ENCODE results near the gene TCP11L1. TPM values are rescaled to one million over a fixed set of nuclear protein-coding genes. Genes with fewer than 3 reads are reported as not detected.

Gene TCP11L1
- total and polyA plus RNA-seq, 2 of the 8 experiments (the other 6 are each of a cell fraction or from before 2014, with no cell fraction given), result 10.9 to 23.1 TPM

- TF ChIP-seq HDAC2 (IDR thresholded peaks at IDR 0.05; ENCODE audit: borderline replicate concordance in 1 of 2, low read depth in 2 of 2, low read length in 2 of 2) (no peak), EP300 (IDR thresholded peaks at IDR 0.05; ENCODE audit: borderline replicate concordance in 1 of 2, low read depth in 2 of 2, low read length in 2 of 2) (no peak), JUND (IDR thresholded peaks at IDR 0.05; ENCODE audit: low read length) (no peak)
These were observed 33.4 kb upstream of the TCP11L1 start (continued) for GRCh38 chr11:33006010-33006409.
